Effector CD8-positive, alpha-beta T cell (primary cell): Measurements from ENCODE around the gene TARP.

Experiments
- DNase-seq: peaks from one replicate; lab custom pipeline; 2025; lab: John Stamatoyannopoulos, UW

The TARP gene

DNA sequence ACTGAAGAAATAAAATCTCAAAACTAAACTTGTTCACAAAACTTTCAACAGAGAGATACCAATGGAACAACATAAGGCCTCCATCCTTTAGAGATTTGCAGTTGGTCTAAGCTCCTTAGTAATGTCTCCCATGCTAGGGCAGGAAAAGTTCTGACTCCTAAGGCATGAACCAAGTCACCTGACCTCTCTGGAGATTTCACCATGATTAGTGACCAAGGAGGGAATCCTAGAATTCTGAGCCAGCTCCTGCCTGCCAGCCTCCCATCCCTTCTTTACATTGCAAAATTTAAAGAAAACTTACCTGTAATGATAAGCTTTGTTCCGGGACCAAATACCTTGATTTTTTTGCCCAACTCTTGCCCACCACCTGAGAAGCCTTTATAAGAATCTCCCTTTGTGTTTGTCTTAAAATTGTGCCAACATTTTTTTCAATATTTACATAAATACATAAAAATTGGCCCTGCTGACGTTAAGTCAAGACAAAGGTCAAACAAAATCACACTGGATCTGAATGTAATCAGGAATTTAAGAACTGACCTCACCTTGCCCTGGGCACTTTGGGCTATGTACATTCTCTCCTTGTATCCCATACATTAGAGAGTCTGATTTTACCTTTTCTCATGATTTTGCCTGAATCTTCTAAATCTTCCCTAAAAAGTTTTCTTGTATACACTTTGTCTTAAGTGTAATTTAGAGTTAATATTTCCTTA, at the start of gene TARP:
Gene TARP, minus strand, starts transcription at position 351 of the 710 bp plus-strand sequence.
- no peak for DNase-seq

DNA sequence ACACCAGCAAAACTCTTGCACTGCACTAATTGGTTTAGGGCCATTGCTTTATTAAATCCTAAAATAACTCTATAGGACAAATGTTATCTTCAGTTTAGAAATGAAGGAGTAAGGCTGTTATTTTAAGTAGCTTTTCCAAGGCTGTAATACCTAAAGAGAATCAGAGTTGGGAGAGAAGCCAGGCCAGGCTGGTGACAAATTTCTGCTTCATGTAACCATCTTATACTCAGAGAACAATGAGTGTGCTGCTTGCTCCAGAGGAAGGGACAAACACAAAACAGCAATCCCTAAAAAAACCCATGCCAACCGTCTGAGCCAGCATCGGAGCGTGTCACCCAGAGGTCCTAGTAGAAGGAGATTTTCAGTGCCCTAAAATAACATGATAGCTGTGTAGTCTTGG, 49.7 kb upstream of the TARP start:
- no peak for DNase-seq

DNA sequence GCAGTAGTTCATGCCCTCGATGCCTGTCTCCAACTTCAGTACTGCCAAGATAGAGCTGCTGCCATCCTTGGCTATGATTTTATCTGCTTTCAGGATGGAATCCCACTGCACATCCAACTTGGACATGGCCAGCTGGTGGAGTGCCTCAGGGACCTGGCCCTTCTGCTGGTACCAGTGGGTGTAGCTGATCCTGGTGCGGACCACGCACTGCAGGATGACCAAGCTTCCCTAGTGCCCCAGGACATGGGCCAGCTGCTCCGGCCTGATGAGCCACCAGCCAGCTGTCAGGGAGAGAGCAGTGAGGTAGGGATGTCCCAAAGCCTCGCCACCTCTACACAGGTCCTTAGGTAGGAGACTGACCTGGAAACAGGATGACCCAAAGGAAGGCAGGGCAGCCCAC, 49.0 kb upstream of the TARP start:
- no peak for DNase-seq

DNA sequence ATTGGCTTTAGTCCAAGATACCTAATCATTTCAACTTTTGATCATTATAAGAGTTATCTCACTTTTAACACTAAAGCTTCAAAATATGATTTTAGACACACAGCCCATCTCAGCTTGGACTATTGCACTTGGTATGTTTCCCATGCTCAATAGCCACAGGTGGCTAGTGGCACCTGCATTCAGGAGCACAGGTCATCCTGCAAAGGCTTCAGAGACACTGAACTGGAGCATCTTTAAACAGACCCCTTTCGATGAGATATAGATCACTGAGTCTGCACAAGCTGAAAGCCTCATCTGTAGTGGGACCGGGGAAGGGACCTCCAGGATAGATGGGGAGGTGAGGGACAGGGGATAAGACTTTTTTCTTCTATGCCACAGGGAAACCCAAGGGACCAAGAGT, 48.5 kb upstream of the TARP start:
- no peak for DNase-seq

DNA sequence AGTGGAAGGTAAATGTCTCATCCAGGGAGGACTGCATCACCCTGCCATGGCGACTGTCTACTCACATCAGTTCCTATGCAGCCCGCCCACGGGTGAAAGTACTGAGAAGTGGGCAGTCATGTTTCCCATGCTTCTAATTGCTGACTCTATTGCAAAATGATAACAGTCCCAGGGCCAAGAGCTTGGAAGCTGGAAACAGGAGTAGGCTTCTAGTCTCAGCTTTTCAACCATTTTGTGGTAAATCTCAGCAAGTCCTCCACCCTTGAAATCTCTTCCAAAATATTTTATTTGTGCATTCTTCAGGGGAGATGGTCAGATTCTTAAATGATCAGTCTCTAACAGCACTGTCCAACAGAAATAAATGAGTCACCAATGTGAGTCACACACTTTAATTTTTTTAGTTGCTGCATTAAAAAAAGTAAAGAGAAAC, 48.1 kb upstream of the TARP start:
- DNase-seq: no peak

DNA sequence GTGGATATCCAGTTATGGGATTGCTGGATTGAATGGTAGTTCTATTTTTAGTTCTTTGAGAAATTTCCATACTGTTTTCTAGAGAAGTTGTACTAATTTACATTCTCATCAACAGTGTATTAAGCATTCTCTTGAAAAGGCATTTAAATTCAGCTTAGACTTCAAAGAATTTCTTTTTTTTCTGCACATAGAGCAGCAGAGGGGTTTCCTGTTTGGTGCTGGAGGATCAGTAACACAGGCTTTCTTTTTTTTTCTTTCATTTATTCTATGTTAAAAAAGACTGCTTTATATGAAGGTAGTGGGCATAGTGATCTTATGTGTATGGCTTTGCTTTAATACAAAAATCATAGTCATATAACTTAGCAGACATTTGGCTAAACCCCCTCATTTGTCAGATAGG, 47.6 kb upstream of the TARP start:
- no peak for DNase-seq

DNA sequence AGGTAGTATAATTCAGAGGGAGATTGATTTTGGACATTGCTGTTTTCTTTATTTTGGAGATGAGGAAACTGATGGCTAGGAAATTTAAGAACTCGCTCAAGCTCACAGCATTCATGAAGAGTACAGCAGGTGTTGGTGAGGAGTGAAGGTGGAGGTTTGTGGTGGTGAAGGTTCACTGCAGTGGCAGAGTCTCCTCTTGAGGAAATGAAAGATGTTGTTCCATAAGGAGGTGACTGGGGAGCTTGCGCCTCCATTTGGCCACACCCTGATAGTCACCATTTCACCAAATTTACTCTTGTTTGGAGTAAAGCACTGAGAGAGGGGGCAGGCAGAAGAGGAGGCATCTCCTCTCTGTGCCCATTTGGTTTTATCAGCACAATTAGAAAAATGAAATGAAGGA, 46.4 kb upstream of the TARP start:
- DNase-seq: no peak

DNA sequence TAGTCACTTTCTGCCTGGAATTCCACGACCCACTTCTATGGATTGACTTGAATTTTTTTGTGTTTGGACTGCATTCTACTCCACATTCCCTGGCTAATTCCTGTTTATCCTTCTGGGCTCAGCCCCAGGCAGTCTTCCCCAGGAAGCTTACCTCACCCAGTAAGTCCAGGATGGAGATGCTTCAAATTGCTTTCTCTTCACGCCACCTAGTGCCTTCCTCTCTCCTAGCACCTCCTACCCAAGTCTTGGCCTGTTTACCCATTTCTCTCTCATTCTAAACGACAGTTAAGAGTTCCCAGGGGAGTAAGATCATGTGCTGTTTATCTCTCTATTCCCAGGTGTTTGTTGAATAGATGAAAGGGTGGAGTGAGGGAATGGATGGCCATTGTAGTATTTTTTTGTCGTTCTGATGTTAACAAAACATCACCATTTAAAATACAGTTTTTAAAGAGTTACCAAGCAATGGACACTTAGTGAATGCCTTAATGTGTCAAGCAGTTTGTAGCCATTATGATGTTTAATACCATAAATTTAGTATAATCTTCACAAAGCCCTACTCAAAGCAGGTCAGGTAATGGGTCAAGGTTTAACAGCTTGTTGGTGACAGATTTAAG, 45.5 kb upstream of the TARP start:
- no peak for DNase-seq

DNA sequence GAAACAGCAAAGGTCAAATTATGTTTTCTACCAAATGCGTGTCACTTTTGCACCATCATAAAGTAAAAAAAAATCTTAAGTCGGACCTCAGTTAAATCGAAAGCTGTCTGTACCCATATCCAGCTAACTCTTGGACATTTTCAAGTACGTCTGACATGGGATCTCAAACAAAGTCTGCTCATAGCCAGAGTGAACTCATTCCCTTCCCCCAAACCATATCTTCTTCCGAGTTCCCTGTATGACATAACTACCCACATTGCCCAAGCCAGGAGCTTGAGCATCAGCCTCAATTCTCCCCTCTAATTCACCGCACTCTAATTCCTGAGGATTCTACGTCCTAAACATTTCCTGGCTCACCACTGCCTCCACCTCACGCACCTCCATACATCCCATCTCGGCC, 44.8 kb upstream of the TARP start:
- no peak for DNase-seq

DNA sequence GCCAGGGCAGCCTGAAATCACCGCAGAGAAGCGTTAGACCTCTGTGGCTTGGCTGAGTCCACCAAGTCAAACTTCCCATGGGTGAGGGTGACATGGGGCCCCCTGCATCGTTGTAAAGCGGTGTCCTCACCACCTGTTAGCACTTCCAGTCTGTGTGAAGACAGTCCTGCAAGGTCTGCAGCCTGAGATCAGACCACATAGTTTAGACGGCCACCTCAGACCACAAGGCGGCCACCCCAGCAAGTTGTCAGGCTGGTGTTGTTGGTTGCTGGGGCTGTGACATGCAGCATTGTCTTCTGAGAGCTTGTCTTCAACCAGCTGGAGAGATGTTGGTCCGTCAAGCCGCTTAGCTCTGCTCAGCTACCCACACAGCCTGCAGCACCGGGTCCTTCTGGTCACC, 44.1 kb upstream of the TARP start:
- DNase-seq: no peak

DNA sequence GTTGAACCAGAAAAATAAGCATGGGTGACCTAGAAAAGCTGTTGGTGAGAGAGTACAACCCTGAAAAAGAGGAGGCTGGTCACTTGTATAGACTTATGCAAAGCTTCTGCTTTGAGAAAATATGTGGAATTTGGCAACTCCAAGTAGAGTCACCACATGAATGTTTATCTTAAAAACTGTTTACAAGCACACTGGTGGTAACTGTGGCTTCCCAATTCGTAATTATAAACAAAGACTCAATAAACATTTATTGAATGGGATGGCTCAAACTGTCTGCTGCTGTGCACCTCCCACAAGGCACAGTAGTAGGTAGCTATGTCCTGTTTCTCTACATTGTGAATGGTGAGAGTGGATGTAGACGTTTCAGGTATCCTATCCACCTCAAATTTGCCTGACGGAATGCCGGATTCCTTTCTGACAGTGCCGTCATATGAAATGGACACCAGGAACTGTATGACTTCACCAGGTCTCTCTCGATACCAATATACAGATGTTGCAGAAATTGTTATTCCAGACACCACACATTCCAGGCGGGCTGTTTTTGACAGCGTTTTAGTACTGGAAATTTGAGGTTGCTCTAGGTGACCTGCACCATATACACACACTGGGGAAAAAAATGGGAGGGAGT, 43.4 kb upstream of the TARP start:
- DNase-seq: no peak

DNA sequence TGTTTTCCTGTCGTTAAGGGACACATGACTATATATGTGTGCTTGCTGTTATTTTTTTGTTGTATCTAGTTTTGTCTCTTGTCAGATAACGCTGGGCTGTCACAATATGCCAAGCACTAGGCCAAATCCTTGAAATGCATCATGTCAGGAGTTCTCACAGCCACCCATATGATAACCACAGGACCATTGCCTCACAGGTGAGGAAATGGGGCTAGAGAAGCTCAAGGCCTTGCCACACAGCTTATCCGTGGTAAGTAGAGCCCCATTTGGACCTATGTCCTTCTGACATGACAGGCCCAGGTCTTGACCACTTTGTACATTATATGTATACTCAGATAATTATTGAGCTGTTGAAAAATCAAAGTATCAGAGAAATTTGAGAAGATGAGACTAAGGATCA, 42.0 kb upstream of the TARP start:
- DNase-seq: no peak

DNA sequence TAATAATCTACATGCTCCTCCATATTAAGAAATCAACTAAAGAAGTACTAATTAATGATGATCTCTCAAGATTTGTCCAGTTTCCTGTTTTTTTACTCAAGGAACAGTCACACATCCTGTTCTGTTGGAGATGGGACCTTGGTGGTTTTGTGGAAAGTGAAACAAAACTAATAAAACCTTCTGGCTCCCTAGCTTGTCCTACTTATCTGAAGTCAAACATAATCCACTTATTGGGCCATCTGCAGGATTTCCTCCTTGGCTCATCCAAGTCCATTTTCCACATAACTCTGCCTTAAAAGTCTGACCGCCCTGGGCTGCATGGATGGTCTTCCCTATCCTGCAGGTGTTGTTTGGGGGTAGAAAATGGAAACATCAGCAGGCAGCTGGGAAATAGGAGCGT, 39.4 kb upstream of the TARP start:
- DNase-seq: no peak

DNA sequence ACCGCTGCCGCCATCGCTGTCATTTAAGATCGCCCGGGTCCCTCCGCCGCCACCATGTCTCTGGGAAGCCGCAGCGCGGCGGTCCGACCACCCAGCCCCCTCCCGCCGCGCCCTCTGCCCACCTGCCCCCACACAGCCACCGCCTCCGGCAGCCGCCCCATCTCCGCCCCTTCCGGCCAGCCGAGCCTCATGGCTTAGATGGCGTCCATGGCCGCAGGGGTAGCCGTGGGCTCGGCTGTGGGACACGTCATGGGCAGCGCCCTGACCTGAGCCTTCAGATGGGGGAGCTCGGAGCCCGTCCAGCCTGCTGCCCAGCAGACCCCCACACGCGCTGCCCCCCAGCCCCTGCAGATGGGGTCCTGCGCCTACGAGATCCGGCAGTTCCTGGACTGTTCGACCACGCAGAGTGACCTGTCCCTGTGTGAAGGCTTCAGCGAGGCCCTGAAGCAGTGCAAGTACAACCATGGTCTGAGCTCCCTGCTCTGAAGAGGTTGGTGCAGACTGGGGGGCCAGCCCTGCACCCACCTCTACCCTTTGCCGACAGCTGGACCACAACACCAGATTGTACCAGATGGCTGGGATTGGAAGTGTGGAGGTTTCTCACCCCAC, 38.0 kb upstream of the TARP start:
- no peak for DNase-seq

DNA sequence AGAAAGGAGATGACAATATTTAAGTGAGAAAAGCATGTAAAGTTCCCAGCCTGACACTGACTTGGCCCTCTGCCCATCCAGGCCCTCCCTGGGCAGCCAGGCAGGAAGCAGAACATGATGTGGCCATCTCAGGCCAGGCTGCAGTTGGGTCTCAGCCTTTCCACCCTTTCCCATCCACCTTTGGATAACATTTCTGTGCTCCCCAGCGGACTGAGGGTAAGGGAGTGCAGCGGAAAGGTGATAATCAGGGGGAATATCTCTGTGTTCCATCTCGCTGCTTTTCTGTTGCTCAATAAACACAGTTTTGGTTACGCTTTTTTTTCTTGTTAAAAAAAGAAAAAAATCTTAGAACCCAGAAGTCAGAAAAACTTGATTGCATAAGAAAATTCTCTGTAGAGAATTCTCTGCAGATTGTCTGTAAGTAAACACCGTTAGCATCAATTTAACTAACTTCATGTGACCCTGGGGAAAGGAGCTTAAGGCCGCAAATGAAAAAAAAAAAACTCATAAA, 37.2 kb upstream of the TARP start:
- no peak for DNase-seq

DNA sequence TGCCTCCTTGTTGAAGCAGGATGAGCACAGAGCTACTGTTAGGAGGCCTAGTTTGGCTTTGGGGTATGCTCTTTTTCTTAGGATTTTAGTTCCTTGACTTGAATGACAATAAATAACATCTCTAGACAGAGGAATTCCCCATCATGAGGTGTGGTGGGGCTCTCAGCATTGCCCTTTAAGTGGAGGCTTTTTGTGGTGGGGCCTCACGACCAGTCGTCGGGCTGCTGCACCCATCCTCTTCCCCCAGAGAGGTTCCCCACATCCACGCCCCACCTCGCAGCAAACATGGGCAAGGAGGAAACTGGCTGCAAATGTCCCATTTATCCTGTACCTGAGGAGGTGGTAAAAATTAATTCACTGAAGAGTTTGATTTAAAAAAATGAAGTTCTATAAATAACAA, 36.1 kb upstream of the TARP start:
- no peak for DNase-seq

DNA sequence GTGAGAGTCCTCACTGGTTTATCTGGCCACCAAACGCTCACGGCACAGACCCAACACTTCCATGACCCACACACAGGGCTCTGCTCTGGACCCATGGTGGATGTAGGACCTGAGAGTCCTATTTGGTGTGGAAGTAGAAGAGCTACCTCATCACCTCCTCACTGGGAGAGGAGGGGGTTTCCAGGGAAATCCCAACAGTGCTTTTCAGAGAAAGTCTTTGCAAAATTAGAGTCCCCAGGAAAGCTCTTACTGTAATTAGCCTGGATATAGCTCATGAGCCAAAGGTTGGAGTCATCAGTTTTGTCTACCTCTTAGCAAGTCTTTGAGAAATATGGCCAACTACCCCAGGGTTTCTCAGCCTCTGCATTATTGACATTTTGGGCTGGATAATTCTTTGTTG, 34.7 kb upstream of the TARP start:
- no peak for DNase-seq

DNA sequence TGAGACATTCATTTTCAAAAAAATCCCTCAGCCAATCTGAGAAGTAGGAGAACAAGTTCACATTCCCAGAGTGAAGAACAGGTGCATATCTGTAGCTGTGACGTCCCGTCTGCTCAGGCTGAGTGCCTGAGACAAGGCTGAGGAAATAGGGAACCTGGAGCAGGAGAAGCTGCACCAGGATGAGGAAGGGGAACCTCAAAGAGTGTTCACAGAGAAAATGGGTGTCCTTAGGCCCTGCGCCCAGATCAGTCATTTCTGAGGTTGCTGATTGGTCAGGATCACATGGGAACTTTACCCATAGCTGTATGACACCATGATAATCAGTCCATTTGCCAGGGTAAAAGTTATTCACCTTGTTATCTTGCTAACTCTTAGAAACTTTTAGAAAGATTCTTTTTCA, 34.2 kb upstream of the TARP start:
- DNase-seq: no peak

DNA sequence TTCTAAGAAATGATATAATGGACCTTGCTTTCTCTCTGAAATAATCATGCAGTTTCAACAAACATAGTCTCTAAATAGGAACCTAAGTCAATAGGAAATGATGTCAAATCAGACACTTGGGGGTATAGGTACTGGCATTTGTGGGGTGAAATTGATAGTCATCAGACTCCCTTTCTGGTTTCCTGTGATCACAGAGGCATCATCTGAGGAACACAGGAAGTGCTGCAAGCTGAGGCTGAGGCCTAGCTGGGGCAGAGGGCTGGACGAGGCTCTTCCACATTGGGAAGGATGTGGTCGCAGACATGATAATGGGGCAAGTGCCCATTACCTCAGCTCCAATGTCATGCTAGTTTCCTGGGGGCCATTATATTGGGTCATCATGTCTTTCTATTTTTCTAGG, 33.5 kb upstream of the TARP start:
- no peak for DNase-seq

DNA sequence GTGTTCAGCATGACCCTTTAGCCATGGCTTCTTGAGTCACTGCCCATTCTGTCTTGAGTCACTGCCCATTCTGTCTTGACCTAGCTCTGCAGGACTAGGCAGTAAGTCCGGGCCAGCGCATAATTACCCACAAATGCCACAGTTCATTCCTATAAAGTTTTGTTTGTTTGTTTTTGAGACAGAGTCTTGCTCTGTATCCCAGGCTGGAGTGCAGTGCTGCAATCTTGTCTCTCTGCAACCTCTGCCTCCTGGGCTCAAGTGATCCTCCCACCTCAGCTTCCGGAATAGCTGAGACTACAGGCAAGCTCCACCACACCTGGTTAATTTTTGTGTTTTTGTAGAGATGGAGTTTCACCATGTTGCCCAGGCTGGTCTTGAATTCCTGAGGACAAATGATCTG, 32.7 kb upstream of the TARP start:
- DNase-seq: no peak

DNA sequence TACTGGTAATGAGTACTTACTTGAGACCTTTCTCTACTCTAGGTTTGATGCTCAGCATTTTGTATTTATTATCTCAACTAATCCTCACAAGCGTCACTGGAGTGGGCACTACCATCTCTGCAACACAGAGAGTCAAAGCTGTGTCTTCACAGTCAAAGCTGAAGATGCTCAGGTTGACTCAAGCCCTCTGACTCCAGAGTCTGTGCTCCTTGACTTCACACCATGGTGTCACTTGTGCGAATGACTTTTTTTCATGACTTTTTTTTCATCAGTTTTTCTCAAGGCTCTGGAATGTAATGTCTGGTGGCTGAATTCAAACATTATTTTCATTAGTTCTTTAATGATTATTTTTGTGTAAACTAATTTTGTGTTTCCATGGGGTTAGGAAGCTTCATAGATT, 30.4 kb upstream of the TARP start:
- DNase-seq: no peak

DNA sequence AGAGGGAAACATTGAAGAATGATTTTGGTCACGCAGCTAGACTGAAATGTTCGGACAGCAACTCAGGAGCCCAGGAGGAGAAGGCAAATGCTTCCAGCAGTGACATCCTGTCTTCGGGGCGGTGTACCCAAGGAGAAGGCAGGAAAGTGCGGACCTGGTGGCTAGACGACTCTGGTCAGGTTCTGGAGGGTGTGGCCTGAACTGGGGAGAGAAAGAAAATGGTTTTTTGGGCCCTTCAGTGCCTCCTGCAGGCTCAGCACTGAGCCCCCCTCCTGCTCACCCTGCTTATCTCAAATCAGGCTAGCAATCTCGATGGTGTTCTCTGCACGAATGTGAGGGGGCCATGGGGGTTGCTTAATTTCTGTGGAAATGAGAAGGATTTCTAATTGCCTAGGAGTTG, 26.7 kb upstream of the TARP start:
- no peak for DNase-seq
